A549 (cell line): ENCODE measurements around the gene ASB2. TPM values are rescaled to one million over a fixed set of nuclear protein-coding genes. Genes with fewer than 3 reads are reported as not detected.

Source experiments
- ATAC-seq, 2 experiments: fragments of 200-7000 bp in 1 of 2; fragments of >200 bp in 1 of 2; cut with Nextera tagmentation in 1 of 2; cut with Tn5 transposase in 1 of 2; 3 replicates each; pipeline versions ENCODE4 v1.8.0 to v1.9.1; 2018 to 2020; ENCODE audit warnings: mild to moderate bottlenecking in 1 of 2, moderate library complexity in 1 of 2
- CTCF ChIA-PET: fragments of 300-600 bp; sonication (Branson Sonifier 250); formaldehyde crosslinking; extraction: SDS; loops from one replicate; lab custom pipeline; 2021; ENCODE audit warnings: antibody characterized with exemption, inconsistent platforms; lab: Yijun Ruan, JAX
- POLR2A ChIA-PET: fragments of 350-600 bp; formaldehyde crosslinking; extraction: SDS; loops from one replicate; lab custom pipeline; 2021; ENCODE audit warnings: antibody characterized with exemption, inconsistent platforms; lab: Yijun Ruan, JAX
- DNase-seq, 2 experiments: peaks; one replicate each; pipeline versions ENCODE4 v3.0.0 to v3.0.0-alpha.2; 2011 to 2016; ENCODE audit warnings: low read depth in 1 of 2, low spot score in 1 of 2
- FAIRE-seq: peaks from 2 replicates; lab custom pipeline; 2011; peaks lifted over from hg19 to GRCh38; lab: Jason Lieb, UNC
- H3K27ac ChIP-seq, 2 experiments: fragments of >200 bp; sonication (Bioruptor Twin); formaldehyde crosslinking; 3 replicates each; pipeline ENCODE4 v1.5.1; 2016 to 2017
- H3K4me1 ChIP-seq: fragments of >200 bp; sonication (Bioruptor Twin); formaldehyde crosslinking; 3 replicates; pipeline ENCODE4 v1.6.1; 2016
- H3K4me2 ChIP-seq: fragments of >200 bp; sonication (Bioruptor Twin); formaldehyde crosslinking; 3 replicates; pipeline ENCODE4 v1.6.1; 2016
- H3K4me3 ChIP-seq: fragments of >200 bp; sonication (Bioruptor Twin); formaldehyde crosslinking; 3 replicates; pipeline ENCODE4 v1.5.1; 2016
- H3K9me3 ChIP-seq: fragments of >200 bp; sonication (Bioruptor Twin); formaldehyde crosslinking; 3 replicates; pipeline ENCODE4 v1.6.1; 2016
- BHLHE40 ChIP-seq: IDR thresholded peaks from 2 replicates; pipeline ENCODE4 v1.6.1; 2012; ENCODE audit warnings: low read depth, low read length, inconsistent platforms
- EHF ChIP-seq: fragments of 250-450 bp; sonication (Bioruptor Pico); IDR thresholded peaks from 2 replicates; pipeline ENCODE4 v1.5.0; 2020; ENCODE audit warnings: mild to moderate bottlenecking
- HDAC2 ChIP-seq: fragments of 200-600 bp; sonication (generic); IDR thresholded peaks from 2 replicates; pipeline ENCODE4 v1.6.1; 2016
- HEYL ChIP-seq: fragments of 250-450 bp; sonication (Bioruptor Pico); IDR thresholded peaks from 2 replicates; pipeline ENCODE4 v1.8.0; 2021; ENCODE audit warnings: mild to moderate bottlenecking, moderate library complexity
- HOXA7 ChIP-seq: fragments of 250-450 bp; sonication (Bioruptor Pico); IDR thresholded peaks from 2 replicates; pipeline ENCODE4 v1.5.0; 2020; ENCODE audit warnings: mild to moderate bottlenecking, moderate library complexity
- JUNB ChIP-seq: fragments of >200 bp; sonication (Bioruptor Twin); formaldehyde crosslinking; IDR thresholded peaks from 2 replicates; pipeline ENCODE4 v1.6.1; 2016
- MAFK ChIP-seq: fragments of 450-650 bp; IDR thresholded peaks from 2 replicates; pipeline ENCODE4 v1.6.1; 2014; ENCODE audit not compliant: partially characterized antibody
- MYC ChIP-seq: IDR thresholded peaks from 2 replicates; pipeline ENCODE4 v1.6.1; 2012; ENCODE audit warnings: mild to moderate bottlenecking, inconsistent platforms, low read length, improper control_type of control experiment, borderline replicate concordance
- NFE2L2 ChIP-seq: fragments of 150-350 bp; conservative IDR thresholded peaks from 2 replicates; pipeline ENCODE4 v1.6.1; 2014; ENCODE audit warnings: low read length
- NR3C1 ChIP-seq: fragments of >200 bp; sonication (Bioruptor Twin); formaldehyde crosslinking; IDR thresholded peaks from 3 replicates; pipeline ENCODE4 v1.6.1; 2017
- POLR2A ChIP-seq: IDR thresholded peaks from 2 replicates; pipeline ENCODE4 v1.6.1; 2012; ENCODE audit warnings: mild to moderate bottlenecking, low read length
- RARB ChIP-seq: fragments of 250-450 bp; sonication (Bioruptor Pico); IDR thresholded peaks from 2 replicates; pipeline ENCODE4 v1.8.0; 2021; ENCODE audit warnings: mild to moderate bottlenecking, moderate library complexity
- RFX5 ChIP-seq: fragments of 450-650 bp; IDR thresholded peaks from 2 replicates; pipeline ENCODE4 v1.7.1; 2014; ENCODE audit warnings: antibody characterized with exemption, mild to moderate bottlenecking, moderate library complexity
- SMC3 ChIP-seq: fragments of >200 bp; sonication (Bioruptor Twin); formaldehyde crosslinking; IDR thresholded peaks from 3 replicates; pipeline ENCODE4 v1.6.1; 2018; ENCODE audit warnings: inconsistent platforms
- SREBF2 ChIP-seq: fragments of 450-650 bp; IDR thresholded peaks from 2 replicates; pipeline ENCODE4 v1.6.1; 2014; ENCODE audit warnings: mild to moderate bottlenecking, moderate library complexity
- ZFP36 ChIP-seq: fragments of 450-650 bp; IDR thresholded peaks from 2 replicates; pipeline ENCODE4 v1.6.1; 2014; ENCODE audit warnings: borderline replicate concordance; ENCODE audit not compliant: partially characterized antibody
- ZSCAN20 ChIP-seq: fragments of 250-450 bp; sonication (Bioruptor Pico); IDR thresholded peaks from 2 replicates; pipeline ENCODE4 v1.8.0; 2022; ENCODE audit warnings: mild to moderate bottlenecking, moderate library complexity
- WGBS: methylation state at CpG from one replicate; pipeline ENCODE4 v1.1.6; 2017; ENCODE audit errors: missing lambda C conversion rate; 5-methylcytosine and 5-hydroxymethylcytosine counted together
- polyA plus RNA-seq, 4 experiments: library from polyadenylated mRNA; depleted of rRNA in 3 of 4; stranded (reverse); fragments of >200 nt; fragmentation: RNase III in 1 of 4; extraction: RNeasy Plus Mini Kit Qiagen cat#74134 plus additional on column Dnase treatment in 1 of 4; gene quantifications; 2 replicates in 3 of 4; 3 replicates in 1 of 4; pipeline ENCODE4 v1.2.3, GENCODE V29; 2011 to 2017
- TF ChIP-seq, protein P1 (sequence below): fragments of 150-350 bp; IDR thresholded peaks from 2 replicates; pipeline ENCODE4 v1.6.1; 2014; ENCODE audit warnings: low read depth, mild to moderate bottlenecking, low read length
- TF ChIP-seq, protein P2 (sequence below): fragments of 250-450 bp; sonication (Bioruptor Pico); IDR thresholded peaks from 2 replicates; pipeline ENCODE4 v1.5.0; 2021; ENCODE audit warnings: mild to moderate bottlenecking, moderate library complexity, borderline replicate concordance
- TF ChIP-seq, protein P3 (sequence below): fragments of 200-600 bp; sonication (generic); IDR thresholded peaks from 2 replicates; pipeline ENCODE4 v1.6.1; 2016; ENCODE audit warnings: antibody characterized with exemption, mild to moderate bottlenecking, moderate library complexity
- TF ChIP-seq, protein P4 (sequence below): IDR thresholded peaks from 2 replicates; pipeline ENCODE4 v1.6.1; 2012

ASB2 gene
- polyA plus RNA-seq, 2 of the 4 experiments (the other 2 are of a cell fraction), result 0.03 to 0.10 TPM

DNA sequence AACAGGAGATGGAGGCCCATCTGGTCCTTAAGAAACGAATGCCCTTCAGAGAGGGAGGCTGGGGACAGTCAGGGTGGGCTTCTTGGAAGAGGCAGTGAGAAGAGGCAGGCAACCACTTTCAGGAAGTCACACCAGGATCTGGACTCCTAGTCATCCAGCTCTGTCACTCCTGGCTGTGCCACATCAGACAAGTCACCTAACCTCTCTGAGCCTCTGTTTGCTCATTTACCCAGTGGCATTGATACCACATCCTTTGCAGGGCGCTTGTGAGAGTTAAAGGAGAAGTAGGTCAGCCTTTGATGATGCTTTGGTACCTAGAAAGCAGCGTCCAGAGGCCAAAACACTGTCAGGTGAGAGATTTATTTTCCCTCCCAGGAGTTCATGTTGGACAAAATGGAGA, 31.9 kb upstream of the ASB2 start:
- H3K4me3 ChIP-seq, result no peak overlapping the region
- CTCF ChIA-PET, result interaction anchor here (0.6 to 3.1 kb wide), 4 partner anchors 28 to 239 kb away, joined by 3 to 16 read pairs (median 4); no protein-coding TSS in a partner anchor
- H3K27ac ChIP-seq, result no peak overlapping the region
- DNase-seq (no peak), ATAC-seq (no peak), FAIRE-seq (no peak)
- TF ChIP-seq ZFP36, result peak; percentile 12
- TF ChIP-seq HOXA7 (CRISPR knock-in tag), result no peak
- H3K4me1 ChIP-seq, result peaks cover 17% of the 10 kb centered on the region; the same call in 2 of the 3 replicates
- H3K9me3 ChIP-seq, result no peaks in the 10 kb centered on the region
- 25% methylated on average over 3 of the region's 3 CpGs for WGBS
- H3K4me2 ChIP-seq, result no peak overlapping the region
- POLR2A ChIA-PET, result no interaction called here

DNA sequence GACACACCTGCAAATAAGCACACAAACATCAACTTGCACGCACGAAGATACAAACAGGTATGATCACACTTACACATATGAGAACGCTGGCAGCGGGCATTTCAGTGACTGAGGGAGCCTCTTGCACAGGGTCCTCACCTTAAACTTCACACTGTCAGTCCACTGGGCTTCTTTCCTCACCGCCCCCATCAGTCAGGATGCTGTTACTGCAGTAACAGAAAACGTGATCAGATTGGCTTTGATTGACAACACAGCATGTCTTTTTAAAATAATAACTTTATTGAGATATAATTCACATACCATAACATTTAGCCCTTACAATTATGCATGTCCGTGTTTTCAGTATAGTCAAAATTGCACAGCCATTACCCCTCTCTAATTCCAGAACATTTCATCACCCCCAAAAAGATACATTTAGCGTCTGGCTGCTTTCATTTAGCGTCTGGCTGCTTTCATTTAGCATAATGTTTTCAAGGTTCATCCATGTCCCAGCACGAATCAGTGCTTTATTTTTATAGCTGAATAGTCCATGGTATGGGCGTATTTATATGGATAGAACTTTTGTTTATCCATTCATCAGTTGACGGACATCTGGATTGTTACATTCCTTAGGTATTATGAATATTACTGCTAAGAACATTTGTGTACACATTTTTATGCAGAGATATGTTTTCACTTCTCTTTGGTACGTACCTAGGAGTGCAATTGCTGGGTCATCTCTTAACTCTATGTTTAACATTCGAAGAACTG, 29.1 kb upstream of the ASB2 start:
- Histone ChIP-seq H3K27ac (no peak overlapping the region), H3K4me3 (no peak overlapping the region), H3K9me3 (no peaks in the 10 kb centered on the region), H3K4me2 (no peak overlapping the region), H3K4me1 (0 out of 3 replicates have a peak, but pooled peaks cover 7% of the 10 kb centered on the region)
- TF ChIP-seq ZSCAN20, result no peak
- TF ChIP-seq SMC3, result no peak
- no peak for TF ChIP-seq POLR2A
- TF ChIP-seq, protein P1, sequence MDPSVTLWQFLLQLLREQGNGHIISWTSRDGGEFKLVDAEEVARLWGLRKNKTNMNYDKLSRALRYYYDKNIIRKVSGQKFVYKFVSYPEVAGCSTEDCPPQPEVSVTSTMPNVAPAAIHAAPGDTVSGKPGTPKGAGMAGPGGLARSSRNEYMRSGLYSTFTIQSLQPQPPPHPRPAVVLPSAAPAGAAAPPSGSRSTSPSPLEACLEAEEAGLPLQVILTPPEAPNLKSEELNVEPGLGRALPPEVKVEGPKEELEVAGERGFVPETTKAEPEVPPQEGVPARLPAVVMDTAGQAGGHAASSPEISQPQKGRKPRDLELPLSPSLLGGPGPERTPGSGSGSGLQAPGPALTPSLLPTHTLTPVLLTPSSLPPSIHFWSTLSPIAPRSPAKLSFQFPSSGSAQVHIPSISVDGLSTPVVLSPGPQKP, result no peak
- TF ChIP-seq NR3C1, result no peak
- TF ChIP-seq, protein P2, sequence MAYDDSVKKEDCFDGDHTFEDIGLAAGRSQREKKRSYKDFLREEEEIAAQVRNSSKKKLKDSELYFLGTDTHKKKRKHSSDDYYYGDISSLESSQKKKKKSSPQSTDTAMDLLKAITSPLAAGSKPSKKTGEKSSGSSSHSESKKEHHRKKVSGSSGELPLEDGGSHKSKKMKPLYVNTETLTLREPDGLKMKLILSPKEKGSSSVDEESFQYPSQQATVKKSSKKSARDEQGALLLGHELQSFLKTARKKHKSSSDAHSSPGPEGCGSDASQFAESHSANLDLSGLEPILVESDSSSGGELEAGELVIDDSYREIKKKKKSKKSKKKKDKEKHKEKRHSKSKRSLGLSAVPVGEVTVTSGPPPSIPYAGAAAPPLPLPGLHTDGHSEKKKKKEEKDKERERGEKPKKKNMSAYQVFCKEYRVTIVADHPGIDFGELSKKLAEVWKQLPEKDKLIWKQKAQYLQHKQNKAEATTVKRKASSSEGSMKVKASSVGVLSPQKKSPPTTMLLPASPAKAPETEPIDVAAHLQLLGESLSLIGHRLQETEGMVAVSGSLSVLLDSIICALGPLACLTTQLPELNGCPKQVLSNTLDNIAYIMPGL (CRISPR knock-in tag), result no peak
- 0 out of 2 replicates have a peak, but pooled peaks have one; percentile 19 for TF ChIP-seq BHLHE40
- DNase-seq (no peak), FAIRE-seq (no peak), ATAC-seq (peak in 1 of 2 experiments; percentile 28; a peak in 1 of 6 replicates)
- POLR2A ChIA-PET, result no interaction called here
- CTCF ChIA-PET, result interaction anchor here (0.7 to 12.5 kb wide), 8 partner anchors 14 to 131 kb away, joined by 3 to 400 read pairs (median 5); no protein-coding TSS in a partner anchor
- 26% methylated on average over 14 of the region's 14 CpGs for WGBS

DNA sequence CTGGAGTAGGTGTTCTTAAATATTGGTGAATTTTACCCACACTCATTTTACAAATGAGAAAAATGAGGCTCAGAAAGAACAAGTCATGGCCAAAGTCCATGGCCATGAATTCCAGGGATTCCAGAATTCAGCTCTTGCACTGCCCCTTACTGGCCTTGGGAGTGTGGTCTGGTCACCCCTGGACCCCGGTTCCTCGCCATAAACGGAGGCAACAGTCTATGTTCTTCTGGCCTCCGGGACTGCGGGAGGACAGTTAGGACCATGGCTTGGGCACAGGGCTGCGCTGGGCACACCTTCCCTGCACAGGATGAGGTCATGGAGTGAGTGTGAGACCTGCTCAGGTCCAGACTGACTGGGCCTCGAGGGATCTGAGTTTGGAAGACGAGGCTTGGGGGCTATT, 27.6 kb upstream of the ASB2 start:
- 41% methylated on average over 8 of the region's 8 CpGs for WGBS
- ATAC-seq, result peak in 1 of 2 experiments; percentile 12; a peak in 1 of 6 replicates

DNA sequence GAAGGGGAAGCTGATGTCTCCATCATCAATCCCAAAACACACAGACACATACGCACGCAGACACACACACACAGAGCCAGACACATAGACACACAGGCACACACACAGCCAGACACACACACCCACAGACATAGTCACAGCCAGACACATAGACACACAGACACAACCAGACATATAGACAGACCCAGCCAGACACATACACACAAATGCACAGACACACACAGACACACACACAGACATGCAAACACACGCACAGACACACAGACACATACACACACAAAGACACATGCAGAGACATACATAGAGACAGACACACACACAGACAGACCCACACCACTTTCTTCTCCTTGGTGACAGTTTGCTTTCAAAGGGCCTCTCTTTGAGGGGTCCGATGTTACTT, 27.0 kb upstream of the ASB2 start:
- WGBS, result 50% methylated on average over 4 of the region's 4 CpGs
- Histone ChIP-seq H3K27ac (no peak overlapping the region), H3K4me2 (no peak overlapping the region), H3K4me3 (no peak overlapping the region), H3K9me3 (no peaks in the 10 kb centered on the region), H3K4me1 (no peaks in the 10 kb centered on the region)
- ChIA-PET CTCF (interaction anchor here (1.2 to 12.5 kb wide), 10 partner anchors 10 to 133 kb away, joined by 3 to 400 read pairs (median 7); no protein-coding TSS in a partner anchor), POLR2A (no interaction called here)
- ATAC-seq, result no peak
- no peak for DNase-seq
- no peak for FAIRE-seq
- TF ChIP-seq MAFK (no peak), HEYL (CRISPR knock-in tag) (no peak), MYC (no peak), RFX5 (no peak), HDAC2 (no peak), NFE2L2 (no peak), EHF (CRISPR knock-in tag) (no peak), SREBF2 (no peak), JUNB (no peak)
- TF ChIP-seq, protein P2 (CRISPR knock-in tag), result no peak
- TF ChIP-seq, protein P3, sequence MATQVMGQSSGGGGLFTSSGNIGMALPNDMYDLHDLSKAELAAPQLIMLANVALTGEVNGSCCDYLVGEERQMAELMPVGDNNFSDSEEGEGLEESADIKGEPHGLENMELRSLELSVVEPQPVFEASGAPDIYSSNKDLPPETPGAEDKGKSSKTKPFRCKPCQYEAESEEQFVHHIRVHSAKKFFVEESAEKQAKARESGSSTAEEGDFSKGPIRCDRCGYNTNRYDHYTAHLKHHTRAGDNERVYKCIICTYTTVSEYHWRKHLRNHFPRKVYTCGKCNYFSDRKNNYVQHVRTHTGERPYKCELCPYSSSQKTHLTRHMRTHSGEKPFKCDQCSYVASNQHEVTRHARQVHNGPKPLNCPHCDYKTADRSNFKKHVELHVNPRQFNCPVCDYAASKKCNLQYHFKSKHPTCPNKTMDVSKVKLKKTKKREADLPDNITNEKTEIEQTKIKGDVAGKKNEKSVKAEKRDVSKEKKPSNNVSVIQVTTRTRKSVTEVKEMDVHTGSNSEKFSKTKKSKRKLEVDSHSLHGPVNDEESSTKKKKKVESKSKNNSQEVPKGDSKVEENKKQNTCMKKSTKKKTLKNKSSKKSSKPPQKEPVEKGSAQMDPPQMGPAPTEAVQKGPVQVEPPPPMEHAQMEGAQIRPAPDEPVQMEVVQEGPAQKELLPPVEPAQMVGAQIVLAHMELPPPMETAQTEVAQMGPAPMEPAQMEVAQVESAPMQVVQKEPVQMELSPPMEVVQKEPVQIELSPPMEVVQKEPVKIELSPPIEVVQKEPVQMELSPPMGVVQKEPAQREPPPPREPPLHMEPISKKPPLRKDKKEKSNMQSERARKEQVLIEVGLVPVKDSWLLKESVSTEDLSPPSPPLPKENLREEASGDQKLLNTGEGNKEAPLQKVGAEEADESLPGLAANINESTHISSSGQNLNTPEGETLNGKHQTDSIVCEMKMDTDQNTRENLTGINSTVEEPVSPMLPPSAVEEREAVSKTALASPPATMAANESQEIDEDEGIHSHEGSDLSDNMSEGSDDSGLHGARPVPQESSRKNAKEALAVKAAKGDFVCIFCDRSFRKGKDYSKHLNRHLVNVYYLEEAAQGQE, result no peak
- TF ChIP-seq, protein P4, sequence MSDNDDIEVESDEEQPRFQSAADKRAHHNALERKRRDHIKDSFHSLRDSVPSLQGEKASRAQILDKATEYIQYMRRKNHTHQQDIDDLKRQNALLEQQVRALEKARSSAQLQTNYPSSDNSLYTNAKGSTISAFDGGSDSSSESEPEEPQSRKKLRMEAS, result no peak

More for the DNA sequence above, 27.6 kb upstream of the ASB2 start:
- Histone ChIP-seq H3K27ac (no peak overlapping the region), H3K4me1 (no peaks in the 10 kb centered on the region), H3K4me3 (no peak overlapping the region), H3K9me3 (no peaks in the 10 kb centered on the region), H3K4me2 (no peak overlapping the region)
- POLR2A ChIA-PET, result no interaction called here
- TF ChIP-seq RARB, result no peak
- no peak for TF ChIP-seq SREBF2
- CTCF ChIA-PET, result interaction anchor here (1.2 to 12.5 kb wide), 9 partner anchors 10 to 132 kb away, joined by 3 to 400 read pairs (median 7); no protein-coding TSS in a partner anchor
- no peak for FAIRE-seq
- no peak for DNase-seq
